Neuronal stem cell (in vitro differentiated cells): ENCODE data around the gene GPATCH3.
"Not testable (repeated sequence)": the region's sequence is repeated elsewhere in the genome, so short reads cannot be mapped to it uniquely, and the experiment has no call there.

Experiments
- DNase-seq: peaks from one replicate; pipeline ENCODE4 v3.0.0-alpha.2; 2013; ENCODE audit warnings: low spot score
- H2AFZ ChIP-seq: one replicate; pipeline ENCODE4 v1.6.1; 2013; ENCODE audit warnings: mild to moderate bottlenecking, low read length, inconsistent platforms
- H2AK5ac ChIP-seq: 2 replicates; pipeline ENCODE4 v1.6.1; 2013; ENCODE audit warnings: low read depth, mild to moderate bottlenecking, inconsistent platforms, low read length, moderate library complexity, mixed read lengths
- H2BK120ac ChIP-seq: 2 replicates; pipeline ENCODE4 v1.6.1; 2013; ENCODE audit warnings: low read depth, mild to moderate bottlenecking, inconsistent platforms, low read length, moderate library complexity, mixed read lengths
- H2BK12ac ChIP-seq: one replicate; pipeline ENCODE4 v1.6.1; 2013; ENCODE audit warnings: low read length, inconsistent platforms
- H2BK15ac ChIP-seq: 2 replicates; pipeline ENCODE4 v1.6.1; 2013; ENCODE audit warnings: mild to moderate bottlenecking, low read length, inconsistent platforms, mixed read lengths
- H2BK5ac ChIP-seq: one replicate; pipeline ENCODE4 v1.6.1; 2013; ENCODE audit warnings: inconsistent platforms, mild to moderate bottlenecking, low read length, moderate library complexity
- H3K14ac ChIP-seq: one replicate; pipeline ENCODE4 v1.6.1; 2013; ENCODE audit warnings: low read length, inconsistent platforms
- H3K18ac ChIP-seq: 2 replicates; pipeline ENCODE4 v1.6.1; 2013; ENCODE audit warnings: low read length, inconsistent platforms
- H3K23ac ChIP-seq: 2 replicates; pipeline ENCODE4 v1.6.1; 2013; ENCODE audit warnings: low read depth, mild to moderate bottlenecking, mixed read lengths, low read length, inconsistent platforms; ENCODE audit not compliant: poor library complexity
- H3K27ac ChIP-seq: replicated peaks from 3 replicates; pipeline ENCODE4 v1.5.1; 2013; ENCODE audit warnings: low read length, inconsistent platforms
- H3K27me3 ChIP-seq, 3 experiments: 2 replicates each; pipeline ENCODE4 v1.6.1; 2013; ENCODE audit warnings: low read length in 3 of 3, mild to moderate bottlenecking in 2 of 3, inconsistent platforms in 1 of 3, low read depth in 1 of 3, mixed read lengths in 1 of 3, moderate library complexity in 1 of 3; ENCODE audit not compliant: control insufficient read depth in 3 of 3, insufficient read depth in 3 of 3
- H3K36me3 ChIP-seq, 2 donors: replicated peaks in 1 of 2; 2 replicates each; pipeline ENCODE4 v1.6.1; 2013; ENCODE audit warnings: low read length in 2 of 2; ENCODE audit not compliant: control insufficient read depth in 2 of 2, insufficient read depth in 2 of 2
- H3K4ac ChIP-seq: 2 replicates; pipeline ENCODE4 v1.6.1; 2013; ENCODE audit warnings: inconsistent platforms, mild to moderate bottlenecking, low read length, moderate library complexity
- H3K4me1 ChIP-seq, 2 donors: 1 replicate in 1 of 2; 2 replicates in 1 of 2; pipeline ENCODE4 v1.6.1; 2013; ENCODE audit warnings: low read length in 2 of 2, low read depth in 1 of 2; ENCODE audit not compliant: control insufficient read depth in 2 of 2, insufficient read depth in 1 of 2
- H3K4me2 ChIP-seq: one replicate; pipeline ENCODE4 v1.6.1; 2013; ENCODE audit warnings: mild to moderate bottlenecking, low read length, inconsistent platforms; ENCODE audit not compliant: insufficient read depth, poor library complexity, severe bottlenecking
- H3K4me3 ChIP-seq, 2 donors: 2 replicates each; pipeline ENCODE4 v1.5.1; 2013; ENCODE audit warnings: low read length in 2 of 2, mild to moderate bottlenecking in 2 of 2, inconsistent platforms in 1 of 2, moderate library complexity in 1 of 2
- H3K79me1 ChIP-seq: one replicate; pipeline ENCODE4 v1.6.1; 2013; ENCODE audit warnings: low read depth, mild to moderate bottlenecking, inconsistent platforms, low read length, moderate library complexity
- H3K9ac ChIP-seq: one replicate; pipeline ENCODE4 v1.6.1; 2013; ENCODE audit warnings: mild to moderate bottlenecking, low read depth, low read length, inconsistent platforms; ENCODE audit not compliant: poor library complexity
- H3K9me3 ChIP-seq, 2 donors: replicated peaks in 1 of 2; 2 replicates each; pipeline versions ENCODE3 to v1.6.1; 2013; ENCODE audit warnings: low read length in 2 of 2, mild to moderate bottlenecking in 2 of 2, inconsistent platforms in 1 of 2, low read depth in 1 of 2, mixed read lengths in 1 of 2, moderate library complexity in 1 of 2; ENCODE audit not compliant: control insufficient read depth in 2 of 2, insufficient read depth in 1 of 2
- H4K8ac ChIP-seq: one replicate; pipeline ENCODE4 v1.6.1; 2013; ENCODE audit warnings: low read depth, mild to moderate bottlenecking, inconsistent platforms, low read length, moderate library complexity
- H4K91ac ChIP-seq: one replicate; pipeline ENCODE4 v1.6.1; 2013; ENCODE audit warnings: low read length, low read depth, mild to moderate bottlenecking, inconsistent platforms; ENCODE audit not compliant: poor library complexity
- WGBS, 2 donors: extraction: QIAGEN DNeasy Blood & Tissue Kit; methylation state at CpG; one replicate each; pipeline ENCODE4 v1.1.7; 2013; ENCODE audit warnings: missing lambda C conversion rate in 2 of 2, mixed read lengths in 1 of 2; ENCODE audit not compliant: insufficient read length in 2 of 2, insufficient replicate concordance in 1 of 2; ENCODE audit errors: extremely low coverage in 2 of 2; 5-methylcytosine and 5-hydroxymethylcytosine counted together

The GPATCH3 gene

DNA sequence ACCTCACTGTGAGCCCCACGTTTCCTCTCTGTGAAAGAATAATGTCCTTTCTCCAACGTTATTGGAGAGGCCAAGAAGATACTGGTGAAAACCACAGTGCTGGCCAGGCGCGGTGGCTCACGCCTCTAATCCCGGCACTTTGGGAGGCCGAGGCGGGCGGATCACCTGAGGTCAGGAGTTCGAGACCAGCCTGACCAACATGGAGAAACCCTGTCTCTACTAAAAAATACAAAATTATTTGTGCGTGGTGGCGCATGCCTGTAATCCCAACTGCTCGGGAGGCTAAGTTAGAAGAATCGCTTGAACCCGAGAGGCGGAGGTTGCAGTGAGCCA, 48.4 kb upstream of the GPATCH3 start:
- H3K9ac ChIP-seq, H3K4ac ChIP-seq, H2AFZ ChIP-seq, H3K23ac ChIP-seq, H4K8ac ChIP-seq, H2BK120ac ChIP-seq, H2BK12ac ChIP-seq, H3K4me1 ChIP-seq, DNase-seq, H3K27ac ChIP-seq, H4K91ac ChIP-seq, H3K18ac ChIP-seq, H2AK5ac ChIP-seq, H3K4me2 ChIP-seq, H3K79me1 ChIP-seq, H2BK5ac ChIP-seq, H3K4me3 ChIP-seq, H3K27me3 ChIP-seq, H2BK15ac ChIP-seq, H3K9me3 ChIP-seq, H3K14ac ChIP-seq: not testable (repeated sequence)
- WGBS, 2 donors = no CpG with 5 or more reads among the region's 16 CpGs
- peaks cover 24 to 34% of the 10 kb centered on the region in 2 donors for H3K36me3 ChIP-seq

DNA sequence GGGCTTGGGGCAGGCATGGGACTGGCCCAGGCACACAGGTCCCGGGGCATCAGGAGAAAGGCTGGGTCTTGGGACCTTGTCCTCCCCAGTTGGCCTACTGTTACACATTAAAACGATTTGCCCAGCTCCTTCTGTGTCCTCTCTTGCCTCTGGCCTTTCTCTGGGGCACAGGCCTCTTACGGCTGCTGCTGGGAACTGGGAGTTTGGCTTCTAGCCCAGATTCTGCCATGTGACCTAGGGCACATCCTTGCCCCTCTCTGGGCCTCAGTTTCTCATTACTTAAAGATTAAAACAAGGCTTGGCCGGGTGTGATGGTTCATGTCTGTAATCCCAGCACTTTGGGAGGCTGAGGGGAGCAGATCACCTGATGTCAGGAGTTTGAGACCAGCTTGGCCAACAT, 46.0 kb upstream of the GPATCH3 start:
- H3K27me3 ChIP-seq = no peaks in the 10 kb centered on the region

DNA sequence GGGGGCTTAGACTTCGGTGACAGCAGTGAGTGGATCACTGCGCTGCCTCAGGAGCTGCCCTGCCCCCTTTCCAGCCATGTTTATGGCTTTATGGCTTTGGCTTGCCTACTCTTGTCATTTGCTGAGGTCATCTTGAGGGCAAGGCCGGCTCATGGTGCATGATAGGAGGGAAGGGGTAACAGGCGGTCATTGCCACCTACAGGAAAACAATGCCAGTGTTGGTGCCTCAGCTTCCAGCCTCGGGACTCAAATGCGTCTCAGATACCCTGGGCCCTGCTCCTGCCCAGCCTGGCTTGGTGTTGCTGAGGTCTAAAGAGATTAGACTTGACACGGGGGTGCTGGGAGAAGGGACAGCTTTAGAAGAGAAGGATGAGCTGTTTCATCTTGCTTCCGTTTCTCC, 45.5 kb upstream of the GPATCH3 start:
- Histone ChIP-seq H4K8ac (no peak overlapping the region), H3K9me3 (peaks cover 0 to 4% of the 10 kb centered on the region in 2 donors), H3K18ac (no peak overlapping the region), H3K23ac (no peak overlapping the region), H2BK120ac (no peak overlapping the region), H3K9ac (no peak overlapping the region), H2AFZ (no peak overlapping the region), H3K14ac (no peak overlapping the region), H4K91ac (no peak overlapping the region), H2BK5ac (no peak overlapping the region), H2AK5ac (no peak overlapping the region), H3K79me1 (peaks cover 4% of the 10 kb centered on the region), H2BK15ac (no peak overlapping the region), H3K27ac (no peak overlapping the region), H3K4ac (no peak overlapping the region), H2BK12ac (no peak overlapping the region), H3K36me3 (peaks cover 42 to 60% of the 10 kb centered on the region in 2 donors), H3K27me3 (no peaks in the 10 kb centered on the region), H3K4me1 (no peaks in the 10 kb centered on the region), H3K4me3 (no peak overlapping the region), H3K4me2 (no peak overlapping the region)
- no CpG with 5 or more reads among the region's 8 CpGs for WGBS, 2 donors
- no peak for DNase-seq

More for the DNA sequence above, 46.0 kb upstream of the GPATCH3 start:
- Histone ChIP-seq H2AK5ac (no peak overlapping the region), H2AFZ (no peak overlapping the region), H3K23ac (no peak overlapping the region), H2BK5ac (no peak overlapping the region), H4K91ac (no peak overlapping the region), H3K36me3 (peaks cover 41 to 57% of the 10 kb centered on the region in 2 donors), H3K27ac (no peak overlapping the region), H2BK120ac (no peak overlapping the region), H3K79me1 (peaks cover 4% of the 10 kb centered on the region), H3K9ac (no peak overlapping the region), H2BK12ac (no peak overlapping the region), H3K4me2 (no peak overlapping the region), H2BK15ac (no peak overlapping the region), H3K4me3 (no peak overlapping the region), H3K18ac (no peak overlapping the region), H3K14ac (no peak overlapping the region), H3K4ac (no peak overlapping the region), H4K8ac (no peak overlapping the region), H3K9me3 (peaks cover 0 to 4% of the 10 kb centered on the region in 2 donors), H3K4me1 (no peaks in the 10 kb centered on the region)
- no peak for DNase-seq
- no CpG with 5 or more reads among the region's 4 CpGs for WGBS, 2 donors

DNA sequence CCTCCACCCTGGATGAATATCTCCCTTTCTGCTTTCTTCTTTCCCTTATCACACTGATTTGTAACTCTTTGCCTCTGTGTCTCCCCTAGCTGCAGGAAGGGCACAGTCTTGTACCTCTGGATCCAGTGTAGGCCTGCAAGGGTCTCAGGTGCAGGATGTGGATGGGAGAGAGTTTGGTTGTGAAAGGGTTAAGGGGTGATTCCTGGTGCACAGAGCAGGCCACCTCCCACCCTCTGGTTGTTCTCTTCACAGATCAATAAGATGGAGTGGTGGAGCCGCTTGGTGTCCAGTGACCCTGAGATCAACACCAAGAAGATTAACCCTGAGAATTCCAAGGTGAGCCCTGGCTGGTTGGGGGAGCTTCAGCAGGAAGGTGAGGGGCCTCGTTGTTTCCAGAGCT, 44.9 kb upstream of the GPATCH3 start:
- Histone ChIP-seq H3K9me3 (peaks cover 0 to 4% of the 10 kb centered on the region in 2 donors), H3K36me3 (peaks cover 42 to 60% of the 10 kb centered on the region in 2 donors), H2BK12ac (no peak overlapping the region), H3K23ac (no peak overlapping the region), H4K91ac (no peak overlapping the region), H3K9ac (no peak overlapping the region), H3K18ac (no peak overlapping the region), H3K27ac (no peak overlapping the region), H2BK120ac (no peak overlapping the region), H2AK5ac (no peak overlapping the region), H3K4ac (no peak overlapping the region), H3K14ac (no peak overlapping the region), H3K27me3 (no peaks in the 10 kb centered on the region), H2BK15ac (no peak overlapping the region), H3K4me2 (no peak overlapping the region), H2BK5ac (no peak overlapping the region), H4K8ac (no peak overlapping the region), H3K79me1 (peaks cover 4% of the 10 kb centered on the region), H3K4me1 (no peaks in the 10 kb centered on the region), H2AFZ (no peak overlapping the region), H3K4me3 (no peak overlapping the region)
- no CpG with 5 or more reads among the region's 2 CpGs for WGBS, 2 donors
- DNase-seq = no peak
